Activated CD4-positive, alpha-beta T cell treated with anti-CD3 and anti-CD28 coated beads, Interleukin-2, amount 50 U/mL, for 1 hour (primary cell): ENCODE results near the gene USP47.

ENCODE experiments used
- DNase-seq: peaks from one replicate; pipeline ENCODE4 v3.0.0-alpha.2; 2020

Gene USP47, protein sequence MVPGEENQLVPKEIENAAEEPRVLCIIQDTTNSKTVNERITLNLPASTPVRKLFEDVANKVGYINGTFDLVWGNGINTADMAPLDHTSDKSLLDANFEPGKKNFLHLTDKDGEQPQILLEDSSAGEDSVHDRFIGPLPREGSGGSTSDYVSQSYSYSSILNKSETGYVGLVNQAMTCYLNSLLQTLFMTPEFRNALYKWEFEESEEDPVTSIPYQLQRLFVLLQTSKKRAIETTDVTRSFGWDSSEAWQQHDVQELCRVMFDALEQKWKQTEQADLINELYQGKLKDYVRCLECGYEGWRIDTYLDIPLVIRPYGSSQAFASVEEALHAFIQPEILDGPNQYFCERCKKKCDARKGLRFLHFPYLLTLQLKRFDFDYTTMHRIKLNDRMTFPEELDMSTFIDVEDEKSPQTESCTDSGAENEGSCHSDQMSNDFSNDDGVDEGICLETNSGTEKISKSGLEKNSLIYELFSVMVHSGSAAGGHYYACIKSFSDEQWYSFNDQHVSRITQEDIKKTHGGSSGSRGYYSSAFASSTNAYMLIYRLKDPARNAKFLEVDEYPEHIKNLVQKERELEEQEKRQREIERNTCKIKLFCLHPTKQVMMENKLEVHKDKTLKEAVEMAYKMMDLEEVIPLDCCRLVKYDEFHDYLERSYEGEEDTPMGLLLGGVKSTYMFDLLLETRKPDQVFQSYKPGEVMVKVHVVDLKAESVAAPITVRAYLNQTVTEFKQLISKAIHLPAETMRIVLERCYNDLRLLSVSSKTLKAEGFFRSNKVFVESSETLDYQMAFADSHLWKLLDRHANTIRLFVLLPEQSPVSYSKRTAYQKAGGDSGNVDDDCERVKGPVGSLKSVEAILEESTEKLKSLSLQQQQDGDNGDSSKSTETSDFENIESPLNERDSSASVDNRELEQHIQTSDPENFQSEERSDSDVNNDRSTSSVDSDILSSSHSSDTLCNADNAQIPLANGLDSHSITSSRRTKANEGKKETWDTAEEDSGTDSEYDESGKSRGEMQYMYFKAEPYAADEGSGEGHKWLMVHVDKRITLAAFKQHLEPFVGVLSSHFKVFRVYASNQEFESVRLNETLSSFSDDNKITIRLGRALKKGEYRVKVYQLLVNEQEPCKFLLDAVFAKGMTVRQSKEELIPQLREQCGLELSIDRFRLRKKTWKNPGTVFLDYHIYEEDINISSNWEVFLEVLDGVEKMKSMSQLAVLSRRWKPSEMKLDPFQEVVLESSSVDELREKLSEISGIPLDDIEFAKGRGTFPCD (N-terminal part only)

DNA sequence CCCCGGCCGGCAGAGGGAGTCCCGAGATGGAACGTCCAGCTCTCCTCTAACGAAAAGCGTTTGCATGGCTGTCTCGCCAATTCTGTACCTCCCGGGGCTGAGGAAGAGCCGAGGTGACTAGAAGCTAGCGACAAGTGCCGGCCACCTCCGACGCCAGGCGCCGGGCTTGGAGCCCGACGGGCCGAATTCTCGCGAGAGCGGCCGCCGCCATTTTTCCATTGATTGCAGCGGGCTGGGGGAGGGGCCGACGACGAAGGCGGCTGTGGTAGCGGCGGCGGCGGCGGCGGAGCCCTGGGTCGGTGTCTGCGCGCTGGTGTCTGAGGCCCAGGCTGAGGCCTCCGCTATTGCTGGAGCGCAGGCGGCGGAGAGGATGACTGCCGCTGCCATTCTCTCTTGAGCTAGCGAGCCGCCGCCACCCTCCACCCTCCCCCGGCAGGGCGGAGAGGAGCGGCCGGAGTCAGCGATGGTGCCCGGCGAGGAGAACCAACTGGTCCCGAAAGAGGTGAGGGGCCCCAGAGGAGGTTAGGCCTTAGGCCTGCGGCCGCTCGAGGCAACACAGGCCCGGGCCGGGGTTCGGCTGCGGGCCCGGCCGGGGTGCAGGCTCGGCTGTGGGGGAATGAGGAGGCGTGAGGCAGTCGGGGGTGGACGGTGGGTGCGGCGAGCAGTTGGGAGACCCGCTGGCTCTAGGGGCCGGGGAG is at the start of gene USP47:
USP47 (plus strand) TSS at position 250 of the 698 bp plus-strand sequence; CDS start at position 464, 214 bp downstream.
- peak; percentile 97 for DNase-seq

DNA sequence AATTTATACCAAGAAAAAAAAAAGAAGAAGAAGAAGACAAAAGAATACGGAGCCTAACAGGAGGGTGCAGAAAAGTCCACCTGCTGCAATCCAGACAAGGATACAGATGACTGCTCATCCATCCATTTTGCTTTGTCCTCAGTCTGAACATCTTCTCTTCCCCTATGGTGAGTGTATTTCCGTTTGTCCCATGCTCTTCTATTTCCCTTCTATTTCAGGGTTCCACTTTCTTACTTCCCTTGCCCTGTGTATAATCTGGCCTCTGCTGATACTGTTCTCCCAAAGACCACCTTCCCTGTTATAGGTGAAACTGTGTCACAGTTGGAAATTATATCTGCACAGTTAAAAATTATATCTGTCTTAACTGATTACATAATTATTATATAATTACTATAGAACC is 48.7 kb upstream of the USP47 start:
- DNase-seq, result no peak

DNA sequence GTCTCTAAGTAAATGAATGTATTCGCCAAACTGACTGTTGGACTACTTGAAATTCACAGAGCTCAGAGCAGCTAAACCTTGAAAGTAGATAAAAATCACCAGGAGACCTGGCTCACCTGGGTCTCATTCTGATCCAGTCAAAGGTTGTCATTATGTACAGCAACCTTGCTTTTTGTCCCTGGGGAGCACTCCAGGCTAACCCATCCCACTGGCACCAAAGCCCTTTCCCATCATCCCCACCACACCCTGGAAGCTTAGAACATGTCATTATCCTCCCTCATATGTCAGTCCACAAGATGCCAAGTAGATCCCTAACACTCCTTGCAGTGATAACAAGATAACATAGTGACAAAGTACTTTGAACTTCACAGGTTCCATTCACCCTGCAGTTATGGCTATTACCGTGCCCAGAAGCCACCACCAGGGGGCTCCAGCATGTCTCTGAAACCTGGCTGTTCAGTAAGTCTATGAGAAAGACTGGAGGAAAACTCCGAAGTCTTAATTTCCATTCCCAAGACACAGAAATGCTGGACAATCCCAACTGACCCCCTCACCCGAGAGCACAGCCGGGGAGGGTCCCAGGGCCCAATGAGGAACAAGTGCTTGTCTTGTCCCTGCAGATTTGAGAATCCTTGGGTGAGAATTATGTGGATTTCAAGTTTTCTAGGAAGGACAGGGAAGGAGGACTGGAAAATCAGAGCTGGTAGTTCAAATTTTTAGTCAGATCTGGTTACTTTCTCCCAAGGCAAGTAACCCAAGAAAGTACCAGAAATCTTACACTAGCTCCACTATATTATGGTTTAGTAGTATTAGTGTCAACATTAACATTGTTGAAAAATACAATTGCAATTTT is 43.0 kb upstream of the USP47 start:
- DNase-seq, result peak; percentile 73

DNA sequence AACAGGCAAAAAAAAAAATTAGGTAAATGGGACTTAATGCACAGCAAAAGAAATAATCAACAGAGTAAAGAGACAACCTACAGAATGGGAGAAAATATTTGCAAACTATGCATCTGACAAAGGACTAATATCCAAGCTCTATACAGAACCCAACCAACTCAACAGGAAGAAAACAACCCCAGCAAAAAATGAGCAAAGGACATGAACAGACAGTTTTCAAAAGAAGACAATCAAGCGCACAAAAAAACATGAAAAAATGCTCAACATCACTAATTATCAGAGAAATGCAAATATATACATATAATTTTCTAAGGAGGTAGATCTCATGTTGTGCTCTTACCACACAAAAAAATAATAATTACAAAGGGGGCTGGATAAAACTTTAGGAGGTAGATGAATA is 36.5 kb upstream of the USP47 start:
- no peak for DNase-seq

DNA sequence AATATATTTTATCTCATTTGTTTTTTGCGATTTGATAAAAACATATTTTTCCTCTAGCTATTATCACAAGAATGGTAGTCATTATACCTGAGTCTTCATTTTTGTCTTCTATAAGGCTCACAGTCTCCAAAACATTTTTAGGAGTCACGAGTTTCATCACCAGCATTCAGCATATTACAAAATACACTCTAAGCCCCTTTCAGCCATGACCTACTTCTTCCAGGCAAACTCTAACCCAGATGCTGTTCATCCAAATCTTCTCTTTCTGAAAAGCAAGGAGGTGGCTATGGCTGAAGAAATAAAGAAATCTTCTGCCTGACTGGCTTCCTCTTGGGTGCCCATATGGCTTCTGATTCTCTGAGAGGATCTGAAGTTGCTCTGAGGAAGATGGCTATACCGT is 35.7 kb upstream of the USP47 start:
- no peak for DNase-seq

DNA sequence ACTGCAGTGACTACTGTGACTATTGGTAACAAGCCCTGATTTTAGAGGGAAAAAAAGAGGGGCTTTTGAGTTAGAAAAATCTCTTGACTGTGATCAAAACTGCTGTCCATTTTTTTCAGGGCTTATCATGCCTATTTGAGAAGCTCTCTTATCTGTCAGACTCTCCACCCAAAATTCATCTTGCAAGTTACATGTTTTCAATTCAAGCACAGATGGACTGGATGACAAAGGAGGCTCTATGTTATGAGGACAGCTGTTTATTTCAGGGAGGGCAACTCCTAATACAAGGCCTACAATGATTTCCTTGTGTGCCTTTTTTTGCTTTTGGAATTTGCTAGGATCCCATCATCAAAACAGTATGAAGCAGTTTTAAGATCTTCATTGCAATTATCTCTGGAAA is 35.2 kb upstream of the USP47 start:
- no peak for DNase-seq

DNA sequence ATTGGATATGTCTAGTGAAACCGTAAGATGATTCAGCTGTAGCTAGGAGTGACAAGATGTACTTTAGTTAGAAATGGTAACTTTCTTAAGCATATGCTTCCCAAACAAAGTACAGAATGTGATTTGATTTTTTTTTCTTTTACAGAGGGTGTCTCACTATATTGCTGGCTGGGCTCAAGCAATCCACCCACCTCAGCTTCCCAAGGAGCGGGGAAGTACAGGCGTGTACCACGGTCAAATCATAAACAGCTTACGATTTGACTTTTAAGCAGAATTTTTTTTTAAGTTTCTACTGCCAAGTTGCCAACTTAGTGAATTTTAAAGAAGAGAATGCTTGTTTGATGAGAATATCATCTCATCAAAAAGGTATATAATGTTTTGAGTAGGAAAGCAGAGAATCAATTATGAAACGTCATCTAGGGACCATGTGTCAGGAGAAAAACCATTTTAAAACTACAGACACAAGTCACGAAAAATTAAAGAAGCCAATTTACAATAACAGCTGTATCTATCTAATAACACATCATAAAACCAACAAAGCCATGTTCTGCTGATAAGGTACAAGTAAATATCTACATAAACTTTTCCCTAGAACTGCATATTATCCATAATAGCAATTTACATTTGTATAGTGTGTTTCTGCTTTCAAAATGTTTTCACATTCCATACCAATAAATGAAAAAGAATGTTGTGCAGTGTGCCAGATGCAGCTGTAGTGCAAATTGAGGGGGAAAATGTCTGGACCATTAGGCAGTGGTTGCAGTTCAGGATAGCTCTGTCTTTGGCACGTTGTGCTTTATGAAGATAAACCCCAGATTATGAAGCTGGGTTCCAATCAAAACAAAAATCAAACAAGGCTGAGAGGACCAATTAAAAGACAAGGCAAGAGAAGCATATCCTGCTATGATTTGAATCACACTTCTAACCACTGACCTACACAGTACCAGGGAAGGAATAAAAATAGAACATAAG is 33.7 kb upstream of the USP47 start:
- no peak for DNase-seq

DNA sequence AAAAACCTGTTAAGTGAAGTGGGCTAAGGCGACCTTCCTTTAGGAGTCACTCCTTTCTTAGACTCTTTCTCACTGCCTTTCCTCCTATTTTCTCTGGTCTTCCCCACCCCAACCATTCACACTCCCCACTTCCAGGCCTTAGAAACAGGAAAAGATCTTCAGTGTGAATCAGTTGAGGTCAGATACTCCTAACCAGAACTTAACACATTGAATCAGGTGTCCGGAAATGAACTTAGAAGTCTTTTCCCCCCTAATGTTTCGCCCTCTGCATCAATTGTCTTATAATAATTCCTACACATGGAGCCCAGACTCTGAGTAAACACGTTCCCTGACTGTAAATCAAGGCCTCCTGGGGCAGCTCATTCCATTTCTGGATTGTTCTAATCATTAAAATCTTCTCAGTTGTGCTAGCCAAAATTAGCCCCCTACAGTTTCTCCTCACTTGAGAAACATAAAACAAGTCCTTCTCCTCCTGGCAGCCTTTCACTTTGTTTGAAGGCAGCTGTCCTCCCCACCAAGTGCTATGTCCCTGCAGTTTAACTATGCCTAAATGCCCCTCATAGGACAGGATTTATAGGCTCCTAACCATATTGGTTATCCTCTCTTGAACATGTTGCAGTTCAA is 32.7 kb upstream of the USP47 start:
- DNase-seq, result no peak

DNA sequence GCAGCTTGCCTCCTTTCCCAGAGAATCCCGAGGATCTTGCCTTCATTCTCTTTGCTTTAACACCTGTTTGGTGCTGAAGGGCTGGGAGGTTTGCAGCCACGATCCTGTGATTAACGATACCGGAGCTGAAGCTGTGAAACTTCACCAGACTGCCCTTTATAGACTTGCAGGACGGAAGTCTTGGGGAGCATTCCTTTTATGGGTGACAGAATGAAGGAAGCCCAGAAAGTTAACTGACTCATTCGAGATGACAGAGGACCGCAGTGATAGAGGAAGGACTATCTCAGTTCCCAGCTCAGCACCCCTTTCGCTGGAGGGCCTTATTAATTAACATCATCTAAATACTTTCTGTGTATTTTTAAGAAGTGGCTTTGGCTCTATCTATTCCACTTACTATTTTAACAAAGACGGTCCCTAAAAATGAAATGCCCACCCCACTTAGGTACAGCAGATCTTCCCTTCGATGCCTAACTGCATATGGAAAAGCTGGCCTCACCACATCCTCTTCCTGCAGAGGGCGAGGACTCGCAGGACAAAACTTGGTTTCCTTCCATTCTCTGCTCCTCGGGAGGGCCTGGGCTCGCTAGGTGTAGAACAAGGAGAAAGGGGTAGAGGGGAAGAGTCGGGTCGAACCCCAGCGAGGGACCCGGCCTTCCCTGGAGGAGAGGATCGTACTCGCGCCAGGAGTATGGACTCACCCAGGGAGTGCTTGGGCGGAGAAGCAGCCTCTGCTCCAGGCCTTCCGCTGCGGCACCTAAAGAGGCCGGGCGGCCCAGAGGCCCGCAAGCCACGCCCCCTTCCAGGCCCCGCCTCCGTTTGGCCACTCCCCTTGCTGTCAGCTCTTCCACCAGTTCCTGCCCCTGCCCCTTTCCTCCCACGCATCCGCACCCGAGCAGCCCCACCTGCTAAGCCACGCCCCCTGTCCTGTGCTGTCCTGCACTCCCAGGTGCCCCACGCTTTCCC is 30.7 kb upstream of the USP47 start:
- no peak for DNase-seq

DNA sequence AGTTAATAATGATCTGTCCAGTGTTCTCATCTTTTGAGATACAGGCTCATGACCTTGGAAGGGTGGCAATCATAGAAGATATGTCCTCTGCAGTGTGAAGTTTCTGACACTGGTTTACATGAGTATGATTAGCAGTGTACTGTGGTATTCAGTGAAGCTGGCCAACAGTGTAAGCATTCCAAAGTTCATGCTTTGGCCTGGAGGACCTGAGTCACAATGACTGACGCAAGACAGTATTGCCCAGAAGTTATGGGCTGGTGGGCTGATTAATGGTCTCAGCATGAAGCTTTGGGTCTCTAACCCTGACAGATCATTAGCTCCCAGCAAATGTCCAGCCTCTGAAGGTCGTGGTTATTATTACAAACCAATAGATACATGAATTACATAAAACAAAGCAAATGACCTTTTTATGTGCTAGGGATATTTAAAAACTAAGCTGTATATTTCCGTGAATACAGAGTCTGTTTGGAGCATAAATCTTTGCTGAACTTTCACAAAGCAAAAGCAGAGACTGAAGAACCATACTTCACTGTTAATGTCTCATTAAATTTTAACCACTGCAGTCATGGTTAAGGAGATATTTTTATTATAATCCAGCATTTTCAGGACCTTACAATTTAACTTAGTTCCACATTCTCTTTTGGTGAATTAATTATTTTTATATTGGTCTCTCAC is 28.3 kb upstream of the USP47 start:
- DNase-seq, result no peak

DNA sequence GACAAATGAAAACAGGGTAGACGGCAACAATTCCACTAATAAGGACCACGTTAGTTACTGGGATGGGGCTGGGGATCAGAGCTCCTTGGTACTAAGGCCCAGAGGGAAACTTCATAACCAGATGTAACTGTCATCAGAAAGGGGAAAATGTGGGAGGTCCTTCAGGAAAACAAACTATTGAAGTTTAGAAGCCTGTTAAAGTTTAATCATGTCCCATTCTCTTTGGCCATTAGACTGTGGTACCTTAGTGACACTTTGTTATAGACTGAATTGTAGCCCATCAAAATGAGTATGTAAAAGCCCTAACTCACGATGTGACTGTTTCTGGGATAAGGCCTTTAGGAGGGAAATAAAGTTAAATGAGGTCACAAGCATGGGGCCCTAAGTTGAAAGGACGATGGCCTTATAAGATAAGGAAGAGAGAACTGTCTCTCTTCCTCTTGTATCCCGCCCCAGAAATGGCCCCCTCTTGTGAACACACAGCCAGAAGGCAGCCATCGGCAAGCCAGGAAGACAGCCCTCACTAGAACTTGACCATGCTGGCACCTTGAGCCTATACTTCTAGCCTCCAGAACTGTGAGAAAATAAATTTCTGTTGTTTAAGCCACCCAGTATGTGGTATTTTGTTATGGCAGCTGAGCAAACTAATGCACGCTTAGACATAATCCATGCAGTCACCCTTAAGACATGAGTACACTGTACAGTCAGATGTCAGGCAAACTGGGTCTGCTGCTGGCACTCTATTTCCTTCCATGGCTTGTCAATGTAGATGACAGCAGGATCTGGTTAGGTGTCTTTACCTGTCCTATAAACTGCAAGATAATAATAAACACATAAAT is 26.9 kb upstream of the USP47 start:
- no peak for DNase-seq

DNA sequence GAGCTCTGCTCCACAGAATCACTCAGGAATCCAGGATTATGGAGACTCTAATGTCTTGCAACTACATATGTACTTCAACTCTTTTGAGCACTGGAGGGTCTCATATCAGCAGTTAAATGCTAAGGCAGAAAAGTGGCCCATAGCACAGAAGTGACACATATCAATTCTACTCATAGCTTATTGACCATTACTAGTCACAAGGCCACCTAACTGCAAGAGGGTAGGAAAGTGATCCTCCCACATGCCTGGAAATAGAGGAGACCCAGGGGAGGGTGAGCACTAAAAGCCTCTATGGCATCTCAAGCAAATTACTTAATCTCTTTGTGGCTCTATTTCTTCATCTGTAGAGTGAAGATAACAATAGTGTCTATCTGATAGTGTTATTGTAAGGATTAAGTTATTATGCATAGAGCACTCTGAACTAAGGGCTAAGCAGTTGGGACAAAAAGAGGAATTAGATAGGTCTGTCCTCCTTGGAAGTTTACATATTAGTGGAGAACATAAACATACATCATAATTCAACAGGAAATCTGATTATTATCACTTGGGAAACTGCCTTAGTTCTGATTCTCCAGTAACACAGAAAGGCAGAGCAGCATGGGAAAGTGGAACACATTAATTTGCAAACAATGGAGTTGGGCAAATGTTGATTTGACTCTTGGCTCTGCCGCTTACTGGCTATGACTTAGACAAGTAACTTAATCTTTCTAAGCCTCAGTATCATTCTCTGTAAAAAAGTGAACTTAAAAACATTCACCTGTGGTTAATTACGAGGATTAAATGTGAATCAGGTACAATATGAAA is 25.1 kb upstream of the USP47 start:
- no peak for DNase-seq

DNA sequence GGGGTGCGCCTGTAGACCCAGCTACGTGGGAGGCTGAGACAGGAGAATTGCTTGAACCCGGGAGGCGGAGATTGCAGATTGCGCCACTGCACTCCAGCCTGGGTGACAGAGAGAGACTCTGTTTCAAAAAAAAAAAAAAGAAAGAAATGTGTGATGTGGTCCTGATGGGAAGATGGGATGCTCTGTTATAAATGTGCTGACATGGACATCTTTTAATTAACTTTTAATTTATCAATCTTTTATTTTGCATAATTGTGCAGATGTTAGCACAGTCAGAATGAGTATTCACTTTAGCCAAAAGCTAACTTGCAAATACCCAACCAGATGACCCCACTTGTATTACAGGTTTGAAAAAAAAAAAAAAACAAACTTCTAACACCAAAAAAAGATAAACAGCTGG is 23.8 kb upstream of the USP47 start:
- no peak for DNase-seq

DNA sequence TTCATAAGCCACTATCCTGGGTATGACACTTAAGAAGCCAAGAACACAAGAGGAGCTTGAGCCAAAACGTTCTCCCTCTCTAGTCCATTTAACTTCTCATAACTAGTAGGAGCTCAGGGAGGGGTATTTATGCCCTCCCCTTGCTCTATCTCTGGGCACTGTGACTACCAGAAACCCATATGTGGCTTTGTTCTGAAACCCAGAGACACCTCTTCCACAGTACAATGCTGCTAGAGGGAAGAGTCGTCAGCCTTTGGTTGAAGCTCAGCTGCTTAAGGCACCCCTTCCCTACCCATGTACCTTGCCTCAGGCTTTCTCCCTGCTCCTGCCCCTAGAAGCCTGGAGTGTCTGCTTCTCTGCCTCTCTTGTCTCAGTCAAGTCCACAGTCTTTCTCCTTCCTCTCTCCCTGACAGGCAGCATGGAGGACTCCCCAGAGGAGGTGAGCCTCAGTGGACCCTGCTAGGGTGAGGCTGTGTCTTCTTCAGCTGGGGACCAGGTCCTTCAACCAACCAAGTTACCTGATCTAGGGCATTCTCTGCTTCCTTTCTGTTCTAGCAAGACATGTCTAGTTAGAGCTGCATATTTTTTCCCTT is 23.1 kb upstream of the USP47 start:
- DNase-seq, result no peak

DNA sequence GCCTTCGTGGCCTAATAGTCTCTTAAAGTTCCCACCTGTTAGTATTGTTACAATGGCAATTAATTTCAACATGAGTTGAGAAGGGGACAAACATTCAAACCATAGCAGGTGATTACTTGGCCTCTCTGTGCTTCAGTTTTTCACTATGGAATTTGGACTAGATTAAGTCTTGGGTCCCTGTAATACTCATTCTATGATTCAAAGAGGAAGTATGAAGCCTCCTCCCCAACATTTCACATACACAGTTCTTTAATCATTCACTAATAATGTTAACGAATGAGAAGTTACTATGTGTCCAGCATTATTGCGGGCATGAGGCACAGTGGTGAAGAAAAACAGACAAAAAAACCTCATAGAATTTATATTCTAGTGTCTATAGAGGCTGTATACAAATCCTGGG is 19.9 kb upstream of the USP47 start:
- DNase-seq, result no peak

DNA sequence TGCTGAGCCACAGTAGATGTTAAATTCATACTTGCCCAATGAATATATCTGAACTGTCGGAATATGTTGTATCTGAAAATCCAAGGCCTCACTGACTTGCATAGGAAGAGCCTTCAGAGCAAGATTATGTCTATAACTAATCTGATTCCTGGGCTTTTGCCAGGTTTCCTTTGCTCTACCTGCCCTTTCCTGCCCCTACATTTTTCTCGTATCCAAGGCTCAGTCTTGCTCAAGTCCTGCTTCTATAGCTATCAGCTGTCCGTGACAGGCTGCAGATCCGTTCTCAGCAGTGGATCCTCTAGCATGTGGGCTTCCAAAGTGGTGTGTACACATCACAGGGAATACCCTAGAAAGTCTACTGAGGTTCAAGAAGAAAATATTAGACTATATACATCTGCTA is 18.8 kb upstream of the USP47 start:
- DNase-seq, result no peak
